ENCODE measurements around the gene SH2D4B. TPM values are rescaled to one million over a fixed set of nuclear protein-coding genes. Genes with fewer than 3 reads are reported as not detected.

The SH2D4B gene
- total and polyA plus RNA-seq, 2 donors (not counting 3 experiments of a cell fraction or from before 2014, with no cell fraction given): not detected

GRCh38 chr10:80579849-80580637 is 42.3 kb downstream of the SH2D4B start:
- Histone ChIP-seq H3K9me3 (replicated peaks; ENCODE audit: control insufficient read depth, insufficient read depth, low read length) (no peaks in the 10 kb centered on the region), H3K4me2 (ENCODE audit: insufficient read depth, low read length) (no peak overlapping the region), H3K9me1 (replicated peaks; ENCODE audit: control insufficient read depth, extremely low read depth, insufficient read depth, low read length) (no peaks in the 10 kb centered on the region), H3K4me3 (replicated peaks in 1 of 3; ENCODE audit: insufficient read depth in 1 of 3, low read depth in 1 of 3, low read length in 3 of 3) (no peak overlapping the region), H4K20me1 (replicated peaks; ENCODE audit: control insufficient read depth, extremely low read depth, insufficient read depth, low read length) (no peaks in the 10 kb centered on the region), H3K27ac (ENCODE audit: insufficient read depth, low read depth, low read length) (no peak overlapping the region), H3K4me1 (ENCODE audit: control insufficient read depth, extremely low read depth, insufficient read depth, low read length) (no peaks in the 10 kb centered on the region), H3K36me3 (ENCODE audit: control insufficient read depth in 2 of 2, extremely low read depth in 1 of 2, insufficient read depth in 2 of 2, low read length in 2 of 2) (no peaks in the 10 kb centered on the region), H3K79me2 (ENCODE audit: control insufficient read depth, insufficient read depth, low read length) (no peaks in the 10 kb centered on the region), H3K9ac (replicated peaks; ENCODE audit: extremely low read depth, insufficient read depth, low read length) (no peak overlapping the region), H3K27me3 (ENCODE audit: control insufficient read depth in 2 of 2, insufficient read depth in 2 of 2, low read length in 2 of 2) (peaks cover 8 to 11% of the 10 kb centered on the region in 2 experiments), H2AFZ (ENCODE audit: low read depth, low read length) (no peak overlapping the region)
- DNase-seq (ENCODE audit: low read depth, low spot score) (no peak), FAIRE-seq (no peak)
- intact Hi-C loops (cut with micrococcal nuclease): no loop called here
- dilution Hi-C loops (cut with MboI; ENCODE audit: extremely low pct_ligation_motif_present, low sequenced_read_pairs): no loop called here
- POLR2A ChIA-PET: no interaction called here
- BruUV-seq (replicated peaks): no TSS peak
- no peak for TF ChIP-seq POLR2AphosphoS5 (IDR thresholded peaks at IDR 0.05; ENCODE audit: insufficient read depth, low read depth, low read length)
- TF ChIP-seq, protein P1, sequence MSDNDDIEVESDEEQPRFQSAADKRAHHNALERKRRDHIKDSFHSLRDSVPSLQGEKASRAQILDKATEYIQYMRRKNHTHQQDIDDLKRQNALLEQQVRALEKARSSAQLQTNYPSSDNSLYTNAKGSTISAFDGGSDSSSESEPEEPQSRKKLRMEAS (IDR thresholded peaks at IDR 0.05; ENCODE audit: insufficient read depth, insufficient read length): no peak
- no peak for TF ChIP-seq MYC (IDR thresholded peaks at IDR 0.05; ENCODE audit: low read depth, low read length)
- no peak for TF ChIP-seq FOS (IDR thresholded peaks at IDR 0.05; ENCODE audit: borderline replicate concordance, insufficient read depth, low read length)
- no peak for TF ChIP-seq POLR2A (IDR thresholded peaks at IDR 0.05; ENCODE audit: low read depth, low read length)
- CTCF ChIA-PET: interaction anchor here (1.8 kb wide), 1 partner anchor 17 kb away, joined by 8 read pairs; no protein-coding TSS in a partner anchor

- Histone ChIP-seq H3K9me3 (replicated peaks; ENCODE audit: control insufficient read depth, insufficient read depth, low read length) (no peaks in the 10 kb centered on the region), H3K27me3 (ENCODE audit: control insufficient read depth in 2 of 2, insufficient read depth in 2 of 2, low read length in 2 of 2) (peaks cover 8 to 11% of the 10 kb centered on the region in 2 experiments), H3K27ac (ENCODE audit: insufficient read depth, low read depth, low read length) (no peak overlapping the region), H3K4me2 (ENCODE audit: insufficient read depth, low read length) (no peak overlapping the region), H4K20me1 (replicated peaks; ENCODE audit: control insufficient read depth, extremely low read depth, insufficient read depth, low read length) (no peaks in the 10 kb centered on the region), H3K9ac (replicated peaks; ENCODE audit: extremely low read depth, insufficient read depth, low read length) (no peak overlapping the region), H3K36me3 (ENCODE audit: control insufficient read depth in 2 of 2, extremely low read depth in 1 of 2, insufficient read depth in 2 of 2, low read length in 2 of 2) (no peaks in the 10 kb centered on the region), H3K4me1 (ENCODE audit: control insufficient read depth, extremely low read depth, insufficient read depth, low read length) (no peaks in the 10 kb centered on the region), H3K79me2 (ENCODE audit: control insufficient read depth, insufficient read depth, low read length) (no peaks in the 10 kb centered on the region), H2AFZ (ENCODE audit: low read depth, low read length) (no peak overlapping the region), H3K4me3 (replicated peaks in 1 of 3; ENCODE audit: insufficient read depth in 1 of 3, low read depth in 1 of 3, low read length in 3 of 3) (no peak overlapping the region), H3K9me1 (replicated peaks; ENCODE audit: control insufficient read depth, extremely low read depth, insufficient read depth, low read length) (no peaks in the 10 kb centered on the region)
- FAIRE-seq (no peak), DNase-seq (ENCODE audit: low read depth, low spot score) (no peak)
- intact Hi-C loops (cut with micrococcal nuclease) (no loop called here), dilution Hi-C loops (cut with MboI; ENCODE audit: extremely low pct_ligation_motif_present, low sequenced_read_pairs) (no loop called here)
- BruUV-seq (replicated peaks): no TSS peak
- TF ChIP-seq JUN (IDR thresholded peaks at IDR 0.05; ENCODE audit: borderline replicate concordance, insufficient read depth, insufficient read length, low read depth): no peak
- TF ChIP-seq, protein P1 (IDR thresholded peaks at IDR 0.05; ENCODE audit: insufficient read depth, insufficient read length): no peak
- ChIA-PET CTCF (interaction anchor here (1.8 kb wide), 1 partner anchor 16 kb away, joined by 8 read pairs; no protein-coding TSS in a partner anchor), POLR2A (no interaction called here)
Measured at GRCh38 chr10:80580638-80581468, 43.2 kb downstream of the SH2D4B start.

All from endothelial cell of umbilical vein (primary cell).